Vagina (tissue), 2 donors: ENCODE results near the gene FRY. TPM values are rescaled to one million over a fixed set of nuclear protein-coding genes. Genes with fewer than 3 reads are reported as not detected.

Experiments used
- DNase-seq, 2 donors: peaks; one replicate each; pipeline ENCODE4 v3.0.0-alpha.2; 2017; ENCODE audit errors: extremely low spot score in 2 of 2
- H3K27ac ChIP-seq: fragments of 200-600 bp; sonication (generic); one replicate; pipeline ENCODE4 v1.5.1; 2019
- H3K27me3 ChIP-seq: fragments of 200-600 bp; sonication (generic); one replicate; pipeline ENCODE4 v1.5.1; 2019
- H3K36me3 ChIP-seq, 2 donors: fragments of 200-600 bp; sonication (generic); one replicate each; pipeline ENCODE4 v1.5.1; 2017 to 2019
- H3K4me1 ChIP-seq: fragments of 200-600 bp; sonication (generic); one replicate; pipeline ENCODE4 v1.5.1; 2019
- H3K4me3 ChIP-seq, 2 donors: fragments of 200-600 bp; sonication (generic); 1 replicate in 1 of 2; 2 replicates in 1 of 2; pipeline ENCODE4 v1.5.1; 2016 to 2019
- H3K9me3 ChIP-seq: fragments of 200-600 bp; sonication (generic); one replicate; pipeline ENCODE4 v1.5.1; 2019
- CTCF ChIP-seq, 3 experiments: fragments of 450-650 bp in 2 of 3; fragments of 200-600 bp in 1 of 3; sonication (generic) in 1 of 3; IDR thresholded peaks; one replicate each; pipeline ENCODE4 v1.5.1; 2017 to 2019; ENCODE audit warnings: antibody characterized with exemption in 3 of 3, mild to moderate bottlenecking in 2 of 3, moderate library complexity in 2 of 3
- POLR2A ChIP-seq, 2 donors: fragments of 450-650 bp; IDR thresholded peaks; one replicate each; pipeline ENCODE4 v1.6.1; 2017; ENCODE audit warnings: antibody characterized with exemption in 2 of 2, mild to moderate bottlenecking in 2 of 2, moderate library complexity in 2 of 2
- POLR2AphosphoS5 ChIP-seq, 2 donors: sonication (generic); formaldehyde crosslinking; IDR thresholded peaks; one replicate each; pipeline ENCODE4 v1.9.0; 2017; ENCODE audit warnings: antibody characterized with exemption in 2 of 2, mild to moderate bottlenecking in 2 of 2, low read depth in 1 of 2; ENCODE audit not compliant: insufficient read depth in 1 of 2
- intact Hi-C: fragments of 100-400 bp; cut with DNase I; formaldehyde crosslinking; loops from one replicate; pipeline ENCODE4 v1.15.1; 2023
- total RNA-seq: library from RNA; depleted of rRNA; stranded (reverse); fragments of >200 nt; gene quantifications from one replicate; pipeline ENCODE4 v1.2.3, GENCODE V29; 2016

The FRY gene
- total RNA-seq, 1 donor from 2014 or later = 11.0 TPM

- H3K27me3 ChIP-seq = no peaks in the 10 kb centered on the region
- H3K4me3 ChIP-seq = no peak overlapping the region
- DNase-seq = no peak
- peaks cover 20% of the 10 kb centered on the region for H3K4me1 ChIP-seq
- H3K9me3 ChIP-seq = no peaks in the 10 kb centered on the region
- intact Hi-C loops = no loop called here
- H3K36me3 ChIP-seq = no peaks in the 10 kb centered on the region
- no peak overlapping the region for H3K27ac ChIP-seq
- no peak for TF ChIP-seq POLR2A (IDR thresholded peaks at IDR 0.05)
- TF ChIP-seq CTCF (IDR thresholded peaks at IDR 0.05) = no peak
- no peak for TF ChIP-seq POLR2AphosphoS5 (IDR thresholded peaks at IDR 0.05; ENCODE audit: insufficient read depth in 1 of 2, low read depth in 1 of 2)
Observed at GRCh38 chr13:32035716-32036115, 4.1 kb downstream of the FRY start.

DNA sequence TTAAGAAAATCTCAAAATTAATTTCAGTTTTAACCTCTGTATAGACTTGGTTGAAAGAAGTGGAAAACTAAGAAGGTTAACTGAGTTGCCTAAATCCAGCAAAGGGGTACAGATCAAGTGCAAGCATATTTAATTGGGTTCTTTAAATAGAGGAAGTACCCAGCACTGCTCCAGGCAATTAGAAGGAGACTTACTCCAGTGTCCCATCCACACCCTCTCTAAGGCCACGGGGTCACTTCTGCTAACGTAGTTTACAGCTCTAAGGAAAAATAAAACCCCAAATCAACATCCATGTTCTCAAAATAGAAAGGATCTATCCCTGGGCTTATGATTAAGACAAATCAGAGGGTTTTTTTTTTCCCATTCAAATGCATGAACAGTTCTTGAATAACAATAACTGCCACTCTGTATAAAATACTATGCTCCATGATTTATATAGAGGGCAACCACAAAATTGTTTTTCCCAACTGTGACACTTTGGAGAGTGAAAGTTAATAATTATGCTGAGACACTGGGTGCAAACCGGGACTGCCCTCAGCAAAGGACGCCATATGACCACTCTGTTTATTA, 4.6 kb downstream of the FRY start:
- no peak overlapping the region for H3K4me3 ChIP-seq
- H3K36me3 ChIP-seq = no peaks in the 10 kb centered on the region
- H3K27me3 ChIP-seq = no peaks in the 10 kb centered on the region
- TF ChIP-seq CTCF (IDR thresholded peaks at IDR 0.05) (no peak), POLR2A (IDR thresholded peaks at IDR 0.05) (no peak), POLR2AphosphoS5 (IDR thresholded peaks at IDR 0.05; ENCODE audit: insufficient read depth in 1 of 2, low read depth in 1 of 2) (no peak)
- intact Hi-C loops = no loop called here
- H3K27ac ChIP-seq = no peak overlapping the region
- H3K9me3 ChIP-seq = no peaks in the 10 kb centered on the region
- no peak for DNase-seq
- peaks cover 17% of the 10 kb centered on the region for H3K4me1 ChIP-seq

DNA sequence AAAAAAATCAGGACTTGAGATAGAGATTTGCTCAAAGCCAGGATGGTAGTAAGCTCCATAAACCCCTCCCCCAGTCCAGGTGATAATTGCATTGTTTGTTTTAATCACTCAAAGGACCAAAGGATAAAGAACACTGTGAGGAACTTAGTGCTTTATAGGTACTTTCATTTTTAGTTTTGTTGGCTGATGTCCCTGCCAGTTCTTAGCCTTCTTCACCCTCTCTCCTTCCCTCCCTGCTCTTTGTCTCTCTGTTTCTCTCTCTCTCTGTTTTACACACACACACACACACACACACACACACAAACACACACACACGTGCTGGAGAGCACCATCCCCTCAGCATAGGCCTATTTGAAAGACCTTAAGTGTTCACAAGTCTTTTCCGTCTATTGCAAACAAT, 5.2 kb downstream of the FRY start:
- no peaks in the 10 kb centered on the region for H3K27me3 ChIP-seq
- no peaks in the 10 kb centered on the region for H3K36me3 ChIP-seq
- intact Hi-C loops = no loop called here
- H3K4me3 ChIP-seq = no peak overlapping the region
- peaks cover 17% of the 10 kb centered on the region for H3K4me1 ChIP-seq
- H3K9me3 ChIP-seq = no peaks in the 10 kb centered on the region
- H3K27ac ChIP-seq = no peak overlapping the region
- DNase-seq = no peak
- TF ChIP-seq POLR2AphosphoS5 (IDR thresholded peaks at IDR 0.05; ENCODE audit: insufficient read depth in 1 of 2, low read depth in 1 of 2) (no peak), CTCF (IDR thresholded peaks at IDR 0.05) (no peak), POLR2A (IDR thresholded peaks at IDR 0.05) (no peak)

GRCh38 chr13:32037471-32037870, 5.9 kb downstream of the FRY start:
- intact Hi-C loops = no loop called here
- no peaks in the 10 kb centered on the region for H3K27me3 ChIP-seq
- DNase-seq = no peak
- H3K4me1 ChIP-seq = peaks cover 17% of the 10 kb centered on the region
- H3K9me3 ChIP-seq = no peaks in the 10 kb centered on the region
- no peak for TF ChIP-seq POLR2AphosphoS5 (IDR thresholded peaks at IDR 0.05; ENCODE audit: insufficient read depth in 1 of 2, low read depth in 1 of 2)
- no peak overlapping the region for H3K27ac ChIP-seq
- no peak overlapping the region for H3K4me3 ChIP-seq
- no peaks in the 10 kb centered on the region for H3K36me3 ChIP-seq

DNA sequence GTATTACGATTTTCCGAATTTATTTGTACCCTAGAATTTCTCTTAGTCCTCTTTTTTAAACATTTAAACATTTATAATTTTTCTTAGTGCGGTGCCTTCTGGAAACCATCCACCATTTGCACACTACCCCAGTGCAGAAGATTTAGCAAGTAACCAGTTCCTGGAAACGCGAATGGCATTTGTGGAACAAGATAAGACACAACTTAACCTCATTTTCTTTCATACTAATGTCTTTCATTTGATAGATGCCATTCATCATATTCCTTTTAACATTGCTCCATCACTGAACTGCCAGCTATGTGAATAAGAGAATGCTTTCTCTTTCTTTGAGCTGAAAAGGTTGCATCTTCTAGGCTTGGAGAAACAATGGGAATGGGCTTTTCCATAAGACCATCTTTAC, 6.8 kb downstream of the FRY start:
- intact Hi-C loops = no loop called here
- Histone ChIP-seq H3K9me3 (no peaks in the 10 kb centered on the region), H3K4me3 (no peak overlapping the region), H3K4me1 (peaks cover 17% of the 10 kb centered on the region), H3K36me3 (no peaks in the 10 kb centered on the region), H3K27me3 (no peaks in the 10 kb centered on the region), H3K27ac (no peak overlapping the region)
- TF ChIP-seq POLR2A (IDR thresholded peaks at IDR 0.05) (no peak), POLR2AphosphoS5 (IDR thresholded peaks at IDR 0.05; ENCODE audit: insufficient read depth in 1 of 2, low read depth in 1 of 2) (no peak), CTCF (IDR thresholded peaks at IDR 0.05) (no peak)
- no peak for DNase-seq
